Upper lobe of left lung (tissue), 6 donors: Measurements from ENCODE around the gene GMDS. TPM values are rescaled to one million over a fixed set of nuclear protein-coding genes. Genes with fewer than 3 reads are reported as not detected.

Experiments
- ATAC-seq, 2 donors: fragments of 200-7000 bp; cut with Tn5 transposase; one replicate each; pipeline ENCODE4 v1.9.1; 2022; ENCODE audit warnings: mild to moderate bottlenecking in 2 of 2, moderate library complexity in 2 of 2; ENCODE audit not compliant: low FRiP score in 2 of 2
- DNase-seq, 2 donors: peaks; one replicate each; pipeline ENCODE4 v3.0.0-alpha.2; 2019 to 2020
- H3K27ac ChIP-seq, 4 donors: fragments of 200-600 bp; sonication (generic); one replicate each; pipeline ENCODE4 v1.5.1; 2016 to 2019
- H3K27me3 ChIP-seq, 4 donors: fragments of 200-600 bp; sonication (generic); one replicate each; pipeline ENCODE4 v1.5.1; 2017 to 2019
- H3K36me3 ChIP-seq, 4 donors: fragments of 200-600 bp; sonication (generic); one replicate each; pipeline ENCODE4 v1.5.1; 2016 to 2019
- H3K4me1 ChIP-seq, 4 donors: fragments of 200-600 bp; sonication (generic); one replicate each; pipeline ENCODE4 v1.5.1; 2018 to 2019
- H3K4me3 ChIP-seq, 4 donors: fragments of 200-600 bp; sonication (generic); one replicate each; pipeline ENCODE4 v1.5.1; 2017 to 2019; ENCODE audit warnings: mild to moderate bottlenecking in 2 of 4, moderate library complexity in 1 of 4
- H3K9me3 ChIP-seq, 4 donors: fragments of 200-600 bp; sonication (generic); one replicate each; pipeline ENCODE4 v1.5.1; 2018 to 2019
- CTCF ChIP-seq, 6 experiments: fragments of 450-650 bp in 4 of 6; fragments of 200-600 bp in 2 of 6; sonication (generic) in 2 of 6; IDR thresholded peaks; one replicate each; pipeline ENCODE4 v1.5.1; 2016 to 2019; ENCODE audit warnings: antibody characterized with exemption in 6 of 6
- EP300 ChIP-seq, 4 donors: sonication (generic); formaldehyde crosslinking; IDR thresholded peaks; one replicate each; pipeline ENCODE4 v1.5.1; 2017; ENCODE audit warnings: antibody characterized with exemption in 4 of 4, control low read depth in 2 of 4
- POLR2A ChIP-seq, 4 donors: fragments of 450-650 bp; IDR thresholded peaks; one replicate each; pipeline ENCODE4 v1.5.1; 2016 to 2017; ENCODE audit warnings: antibody characterized with exemption in 4 of 4, mild to moderate bottlenecking in 2 of 4
- POLR2AphosphoS5 ChIP-seq, 2 donors: sonication (generic); formaldehyde crosslinking; IDR thresholded peaks; one replicate each; pipeline ENCODE4 v1.5.1; 2017; ENCODE audit warnings: antibody characterized with exemption in 2 of 2
- WGBS, 2 donors: methylation state at CpG; one replicate each; pipeline ENCODE4 v1.1.5; 2017 to 2018; 5-methylcytosine and 5-hydroxymethylcytosine counted together
- total RNA-seq, 6 donors: library from RNA; depleted of rRNA in 4 of 6; stranded (reverse); fragments of >200 nt in 4 of 6; gene quantifications; one replicate each; pipeline versions ENCODE4 v1.1.0 to v1.2.1, GENCODE V29; 2016 to 2021
- donor health status: DM: no; HTN: no; CAD: no; lungs with moderate emphysema.
- donor health status: DM: no; HTN: yes; CAD: no; lungs with severe emphysema.

The GMDS gene
- total RNA-seq, 6 donors from 2014 or later, result 7.6 to 17.8 (median 14.1) TPM

GRCh38 chr6:1797801-1798200, 447.6 kb downstream of the GMDS start:
- H3K9me3 ChIP-seq, result no peaks in the 10 kb centered on the region
- peak overlapping the region in 2 of 4 donors; percentile 35 to 43 for H3K27ac ChIP-seq
- no peak for TF ChIP-seq EP300 (IDR thresholded peaks at IDR 0.05)
- no peak for TF ChIP-seq POLR2A (IDR thresholded peaks at IDR 0.05)
- no peak for TF ChIP-seq CTCF (IDR thresholded peaks at IDR 0.05)
- TF ChIP-seq POLR2AphosphoS5 (IDR thresholded peaks at IDR 0.05), result no peak
- no peak for DNase-seq
- H3K4me3 ChIP-seq, result no peak overlapping the region
- no peaks in the 10 kb centered on the region for H3K36me3 ChIP-seq
- H3K4me1 ChIP-seq, result peaks cover 0 to 11% (median 2%) of the 10 kb centered on the region in 4 donors
- no peak for ATAC-seq
- H3K27me3 ChIP-seq, result no peaks in the 10 kb centered on the region
- WGBS, 2 donors, result 61% methylated on average over 1 of the region's 1 CpG

- WGBS, 2 donors, result 91 to 94% methylated on average over 8 of the region's 8 CpGs
Observed at GRCh38 chr6:1796706-1797529, 448.5 kb downstream of the GMDS start.

GRCh38 chr6:1795910-1796309, 449.5 kb downstream of the GMDS start:
- Histone ChIP-seq H3K27me3 (no peaks in the 10 kb centered on the region), H3K4me3 (no peak overlapping the region), H3K4me1 (peaks cover 0 to 11% (median 2%) of the 10 kb centered on the region in 4 donors), H3K36me3 (no peaks in the 10 kb centered on the region), H3K9me3 (no peaks in the 10 kb centered on the region), H3K27ac (no peak overlapping the region)
- ATAC-seq (no peak), DNase-seq (no peak)
- WGBS, 2 donors, result 95% methylated on average over 4 of the region's 4 CpGs
- TF ChIP-seq EP300 (IDR thresholded peaks at IDR 0.05) (no peak), CTCF (IDR thresholded peaks at IDR 0.05) (no peak), POLR2AphosphoS5 (IDR thresholded peaks at IDR 0.05) (no peak), POLR2A (IDR thresholded peaks at IDR 0.05) (no peak)

More at GRCh38 chr6:1796706-1797529, 448.5 kb downstream of the GMDS start:
- H3K9me3 ChIP-seq, result no peaks in the 10 kb centered on the region
- ATAC-seq (no peak), DNase-seq (no peak)
- no peak overlapping the region for H3K27ac ChIP-seq
- TF ChIP-seq CTCF (IDR thresholded peaks at IDR 0.05) (no peak), POLR2AphosphoS5 (IDR thresholded peaks at IDR 0.05) (no peak), EP300 (IDR thresholded peaks at IDR 0.05) (no peak)
- no peaks in the 10 kb centered on the region for H3K36me3 ChIP-seq
- no peaks in the 10 kb centered on the region for H3K27me3 ChIP-seq
- peaks cover 0 to 11% (median 2%) of the 10 kb centered on the region in 4 donors for H3K4me1 ChIP-seq
- no peak overlapping the region for H3K4me3 ChIP-seq

- Histone ChIP-seq H3K4me3 (no peak overlapping the region), H3K27me3 (no peaks in the 10 kb centered on the region), H3K27ac (no peak overlapping the region), H3K36me3 (no peaks in the 10 kb centered on the region), H3K4me1 (peaks cover 0 to 7% (median 2%) of the 10 kb centered on the region in 4 donors), H3K9me3 (no peaks in the 10 kb centered on the region)
- TF ChIP-seq POLR2AphosphoS5 (IDR thresholded peaks at IDR 0.05) (no peak), CTCF (IDR thresholded peaks at IDR 0.05) (peak in 1 of 6 experiments; percentile 14)
- ATAC-seq, result no peak
- 71 to 74% methylated on average over 3 of the region's 3 CpGs for WGBS, 2 donors
- no peak for DNase-seq
Observed at GRCh38 chr6:1792989-1793388, 452.4 kb downstream of the GMDS start.

- DNase-seq (no peak), ATAC-seq (no peak)
- Histone ChIP-seq H3K27me3 (no peaks in the 10 kb centered on the region), H3K4me3 (no peak overlapping the region), H3K27ac (no peak overlapping the region), H3K36me3 (no peaks in the 10 kb centered on the region), H3K4me1 (no peaks in the 10 kb centered on the region), H3K9me3 (no peaks in the 10 kb centered on the region)
- TF ChIP-seq POLR2A (IDR thresholded peaks at IDR 0.05) (no peak), CTCF (IDR thresholded peaks at IDR 0.05) (no peak), POLR2AphosphoS5 (IDR thresholded peaks at IDR 0.05) (no peak), EP300 (IDR thresholded peaks at IDR 0.05) (no peak)
- WGBS, 2 donors, result 92 to 97% methylated on average over 3 of the region's 3 CpGs
Observed at GRCh38 chr6:1790684-1791083, 454.7 kb downstream of the GMDS start.
